ENCODE results near the gene IBA57. TPM values are rescaled to one million over a fixed set of nuclear protein-coding genes. Genes with fewer than 3 reads are reported as not detected.
A peak's percentile ranks its signal among the peaks of the same experiment; 100 is the strongest.
"Not testable (repeated sequence)": the region's sequence is repeated elsewhere in the genome, so short reads cannot be mapped to it uniquely, and the experiment has no call there.

IBA57 gene
- total RNA-seq, 4 donors from 2014 or later = 4.9 to 15.7 (median 12.3) TPM

DNA sequence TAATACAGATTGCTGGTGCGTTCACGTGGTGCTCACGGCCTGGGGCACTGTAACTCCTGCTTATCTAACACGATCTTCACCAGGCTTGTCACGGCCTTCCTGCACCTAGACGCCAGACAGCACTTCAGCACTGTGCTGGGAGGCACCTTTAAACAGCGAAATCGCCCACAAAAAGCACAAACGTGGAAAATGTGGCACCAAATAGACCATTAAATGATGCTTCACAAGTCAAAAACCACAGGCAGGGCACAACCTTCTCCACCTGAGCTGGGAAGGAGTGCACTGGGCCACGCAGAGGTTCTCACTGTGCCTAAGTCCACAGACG lies 20.0 kb downstream of the IBA57 start:
- TF ChIP-seq POLR2A (IDR thresholded peaks at IDR 0.05) = no peak
- TF ChIP-seq, protein P1, sequence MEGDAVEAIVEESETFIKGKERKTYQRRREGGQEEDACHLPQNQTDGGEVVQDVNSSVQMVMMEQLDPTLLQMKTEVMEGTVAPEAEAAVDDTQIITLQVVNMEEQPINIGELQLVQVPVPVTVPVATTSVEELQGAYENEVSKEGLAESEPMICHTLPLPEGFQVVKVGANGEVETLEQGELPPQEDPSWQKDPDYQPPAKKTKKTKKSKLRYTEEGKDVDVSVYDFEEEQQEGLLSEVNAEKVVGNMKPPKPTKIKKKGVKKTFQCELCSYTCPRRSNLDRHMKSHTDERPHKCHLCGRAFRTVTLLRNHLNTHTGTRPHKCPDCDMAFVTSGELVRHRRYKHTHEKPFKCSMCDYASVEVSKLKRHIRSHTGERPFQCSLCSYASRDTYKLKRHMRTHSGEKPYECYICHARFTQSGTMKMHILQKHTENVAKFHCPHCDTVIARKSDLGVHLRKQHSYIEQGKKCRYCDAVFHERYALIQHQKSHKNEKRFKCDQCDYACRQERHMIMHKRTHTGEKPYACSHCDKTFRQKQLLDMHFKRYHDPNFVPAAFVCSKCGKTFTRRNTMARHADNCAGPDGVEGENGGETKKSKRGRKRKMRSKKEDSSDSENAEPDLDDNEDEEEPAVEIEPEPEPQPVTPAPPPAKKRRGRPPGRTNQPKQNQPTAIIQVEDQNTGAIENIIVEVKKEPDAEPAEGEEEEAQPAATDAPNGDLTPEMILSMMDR (IDR thresholded peaks at IDR 0.05 in 4 of 5, conservative IDR thresholded peaks at IDR 0.05 in 1 of 5) = no peak
- no peaks in the 10 kb centered on the region for H3K36me3 ChIP-seq
- DNase-seq = peak in 1 of 2 donors; percentile 9
- H3K27ac ChIP-seq = no peak overlapping the region
- H3K4me3 ChIP-seq = no peak overlapping the region
- in situ Hi-C loops (cut with MboI; ENCODE audit: low sequenced_read_pairs in 4 of 4) (no loop called here), intact Hi-C loops (cut with DNase I; ENCODE audit: low total_unique reads) (no loop called here)
- no peaks in the 10 kb centered on the region for H3K27me3 ChIP-seq
- H3K4me1 ChIP-seq = peaks cover 13% of the 10 kb centered on the region in 2 donors
- H3K9me3 ChIP-seq = no peaks in the 10 kb centered on the region
- no peak for ATAC-seq

DNA sequence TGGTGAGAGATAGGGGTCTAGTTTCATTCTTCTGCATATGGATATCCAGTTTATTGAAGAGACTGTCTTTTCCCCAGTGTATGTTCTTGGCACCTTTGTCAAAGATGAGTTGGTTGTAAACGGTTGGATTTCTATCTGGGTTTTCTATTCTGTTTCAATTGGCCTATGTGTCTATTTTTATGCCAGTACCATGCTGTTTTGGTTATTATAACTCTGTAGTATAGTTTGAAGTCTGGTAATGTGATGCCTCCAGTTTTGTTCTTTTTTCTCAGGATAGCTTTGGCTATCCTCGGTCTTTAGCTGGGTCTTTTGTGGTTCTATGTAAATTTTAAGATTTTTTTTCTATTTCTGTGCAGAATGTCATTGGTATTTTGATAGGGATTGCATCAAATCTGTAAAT lies 22.6 kb downstream of the IBA57 start:
- H3K36me3 ChIP-seq; H3K4me3 ChIP-seq; DNase-seq; intact Hi-C loops (cut with DNase I; ENCODE audit: low total_unique reads); ATAC-seq; H3K27ac ChIP-seq; H3K27me3 ChIP-seq; in situ Hi-C loops (cut with MboI; ENCODE audit: low sequenced_read_pairs in 4 of 4); H3K9me3 ChIP-seq: not testable (repeated sequence)
- H3K4me1 ChIP-seq = peaks cover 21 to 22% of the 10 kb centered on the region in 2 donors

DNA sequence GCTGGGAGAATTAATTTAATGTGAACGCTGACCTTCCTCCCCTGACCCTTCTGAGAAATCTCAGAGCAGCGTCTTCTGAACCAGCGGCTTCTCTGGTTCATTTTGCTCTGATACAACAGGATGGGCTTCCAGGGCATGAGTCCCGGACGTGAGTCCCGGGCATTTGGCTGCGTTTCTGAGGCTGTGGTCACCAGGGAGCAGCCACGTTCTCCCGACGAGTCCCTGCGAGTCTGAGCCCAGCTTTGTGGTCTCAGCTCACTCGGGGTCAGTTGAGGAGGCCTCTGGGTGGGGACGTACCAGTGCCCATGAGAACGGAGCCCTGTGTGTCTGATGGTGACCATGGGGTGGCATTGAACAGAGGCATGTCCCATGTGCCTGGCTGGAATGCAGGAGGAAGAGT lies 24.6 kb downstream of the IBA57 start:
- in situ Hi-C loops (cut with MboI; ENCODE audit: low sequenced_read_pairs in 4 of 4) = no loop called here
- H3K27ac ChIP-seq = peak overlapping the region in 1 of 4 donors; percentile 94
- ATAC-seq (no peak), DNase-seq (no peak)
- no peaks in the 10 kb centered on the region for H3K9me3 ChIP-seq
- H3K36me3 ChIP-seq = no peaks in the 10 kb centered on the region
- no peak overlapping the region for H3K4me3 ChIP-seq
- peaks cover 21 to 22% of the 10 kb centered on the region in 2 donors for H3K4me1 ChIP-seq
- intact Hi-C loops (cut with DNase I; ENCODE audit: low total_unique reads) = no loop called here
- H3K27me3 ChIP-seq = no peaks in the 10 kb centered on the region
- no peak for TF ChIP-seq POLR2A (IDR thresholded peaks at IDR 0.05)
- TF ChIP-seq, protein P1 (IDR thresholded peaks at IDR 0.05 in 4 of 5, conservative IDR thresholded peaks at IDR 0.05 in 1 of 5) = no peak

DNA sequence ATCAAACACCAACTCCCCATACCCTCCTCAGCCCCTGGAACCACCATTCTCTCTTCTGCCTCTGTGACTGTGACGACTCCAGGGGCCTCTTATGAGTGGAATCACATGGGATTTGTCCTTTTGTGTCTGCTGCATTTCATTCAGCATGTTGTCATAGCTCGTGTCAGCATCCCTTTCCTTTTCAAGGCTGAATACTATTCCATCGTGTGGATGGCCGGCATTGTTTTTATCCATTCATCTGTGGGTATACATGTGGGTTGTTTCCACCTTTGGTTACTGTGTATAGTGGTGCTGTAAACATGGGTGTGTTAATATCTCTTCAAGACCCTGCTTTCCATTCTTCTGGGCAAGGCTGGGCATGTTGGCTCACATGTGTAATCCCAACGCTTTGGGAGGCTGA lies 25.2 kb downstream of the IBA57 start:
- ATAC-seq (no peak), DNase-seq (no peak)
- Histone ChIP-seq H3K27ac (peak overlapping the region; percentile 87 to 94 (median 92)), H3K4me1 (peaks cover 21 to 22% of the 10 kb centered on the region in 2 donors), H3K9me3 (no peaks in the 10 kb centered on the region), H3K27me3 (no peaks in the 10 kb centered on the region), H3K36me3 (no peaks in the 10 kb centered on the region), H3K4me3 (no peak overlapping the region)
- in situ Hi-C loops (cut with MboI; ENCODE audit: low sequenced_read_pairs in 4 of 4) (no loop called here), intact Hi-C loops (cut with DNase I; ENCODE audit: low total_unique reads) (no loop called here)
- no peak for TF ChIP-seq POLR2A (IDR thresholded peaks at IDR 0.05)

DNA sequence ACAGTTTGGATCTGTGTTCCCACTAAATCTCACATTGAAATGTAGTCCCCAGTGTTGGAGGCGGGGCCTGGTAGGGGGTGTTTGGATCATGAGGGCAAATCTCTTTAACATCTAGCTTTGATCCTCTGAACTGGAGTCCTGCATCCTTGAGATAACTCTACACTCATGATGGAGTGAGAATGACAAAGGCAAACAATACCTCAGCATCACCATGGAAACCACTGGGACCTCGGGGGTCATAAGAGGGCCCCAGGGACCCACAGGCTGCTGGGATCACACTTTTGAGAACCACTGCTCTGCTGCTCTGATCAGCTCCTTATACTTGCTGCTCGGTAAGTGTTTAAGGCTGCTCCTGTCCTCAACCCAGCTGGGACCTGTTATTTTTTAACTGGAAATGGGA lies 28.8 kb downstream of the IBA57 start:
- in situ Hi-C loops (cut with MboI; ENCODE audit: low sequenced_read_pairs in 4 of 4) = no loop called here
- DNase-seq = no peak

More for the DNA sequence above, 28.8 kb downstream of the IBA57 start:
- Histone ChIP-seq H3K9me3 (peaks cover 0 to 5% (median 4%) of the 10 kb centered on the region in 3 donors), H3K27me3 (no peaks in the 10 kb centered on the region), H3K4me1 (peaks cover 36 to 40% of the 10 kb centered on the region in 2 donors), H3K36me3 (no peaks in the 10 kb centered on the region), H3K27ac (peak overlapping the region; percentile 44 to 94 (median 92)), H3K4me3 (no peak overlapping the region)
- intact Hi-C loops (cut with DNase I; ENCODE audit: low total_unique reads) = no loop called here
- TF ChIP-seq, protein P1 (IDR thresholded peaks at IDR 0.05 in 4 of 5, conservative IDR thresholded peaks at IDR 0.05 in 1 of 5) = no peak
- TF ChIP-seq POLR2A (IDR thresholded peaks at IDR 0.05) = no peak
- no peak for ATAC-seq
